Breast epithelium (tissue), 3 donors: ENCODE measurements around the gene UNK.

Source experiments
- CTCF ChIP-seq, 3 donors: fragments of 450-650 bp; IDR thresholded peaks; one replicate each; pipeline ENCODE4 v1.5.1; 2016 to 2017; ENCODE audit warnings: antibody characterized with exemption in 3 of 3, mild to moderate bottlenecking in 3 of 3, moderate library complexity in 3 of 3
- POLR2A ChIP-seq: fragments of 450-650 bp; IDR thresholded peaks from one replicate; pipeline ENCODE4 v1.6.1; 2016; ENCODE audit warnings: antibody characterized with exemption, mild to moderate bottlenecking, moderate library complexity

- TF ChIP-seq CTCF (IDR thresholded peaks at IDR 0.05): no peak
- no peak for TF ChIP-seq POLR2A
These were observed 15.1 kb upstream of the UNK start for GRCh38 chr17:75769536-75769935.
